GM23248 (cell line): ENCODE results near the gene PLCB1. TPM values are rescaled to one million over a fixed set of nuclear protein-coding genes. Genes with fewer than 3 reads are reported as not detected.
"Not testable (repeated sequence)": the region's sequence is repeated elsewhere in the genome, so short reads cannot be mapped to it uniquely, and the experiment has no call there.

ENCODE experiments used
- DNase-seq: peaks from one replicate; pipeline ENCODE4 v3.0.0-alpha.2; 2015
- H2AFZ ChIP-seq: fragments of 200-600 bp; sonication (generic); 2 replicates; pipeline ENCODE4 v1.6.1; 2016; ENCODE audit warnings: antibody characterized with exemption
- H3F3A ChIP-seq: fragments of 200-600 bp; sonication (generic); 2 replicates; pipeline ENCODE4 v1.6.1; 2016; ENCODE audit warnings: mild to moderate bottlenecking, antibody characterized with exemption, mixed run types; ENCODE audit not compliant: insufficient read depth
- H3K27ac ChIP-seq: fragments of 200-600 bp; sonication (generic); 2 replicates; pipeline ENCODE4 v1.5.1; 2016; ENCODE audit warnings: mild to moderate bottlenecking
- H3K27me3 ChIP-seq: fragments of 200-600 bp; sonication (generic); replicated peaks from 2 replicates; pipeline ENCODE4 v1.6.1; 2016; ENCODE audit warnings: mild to moderate bottlenecking; ENCODE audit not compliant: insufficient read depth
- H3K36me3 ChIP-seq: fragments of 200-600 bp; sonication (generic); 2 replicates; pipeline ENCODE4 v1.6.1; 2016; ENCODE audit warnings: low read depth, mild to moderate bottlenecking
- H3K4me1 ChIP-seq: fragments of 200-600 bp; sonication (generic); 2 replicates; pipeline ENCODE4 v1.6.1; 2016; ENCODE audit warnings: mild to moderate bottlenecking; ENCODE audit not compliant: insufficient read depth
- H3K4me2 ChIP-seq: fragments of 200-600 bp; sonication (generic); one replicate; pipeline ENCODE4 v1.6.1; 2016; ENCODE audit warnings: mild to moderate bottlenecking; ENCODE audit not compliant: unreplicated experiment
- H3K4me3 ChIP-seq: fragments of 200-600 bp; sonication (generic); 2 replicates; pipeline ENCODE4 v1.5.1; 2016; ENCODE audit warnings: mild to moderate bottlenecking
- H3K79me2 ChIP-seq: fragments of 200-600 bp; sonication (generic); 2 replicates; pipeline ENCODE4 v1.6.1; 2016; ENCODE audit warnings: mild to moderate bottlenecking; ENCODE audit not compliant: insufficient read depth
- H3K9ac ChIP-seq: fragments of 200-600 bp; sonication (generic); 2 replicates; pipeline ENCODE4 v1.6.1; 2016; ENCODE audit warnings: mild to moderate bottlenecking
- H3K9me2 ChIP-seq: fragments of 200-600 bp; sonication (generic); 2 replicates; pipeline ENCODE4 v1.6.1; 2016; ENCODE audit warnings: mixed run types, mild to moderate bottlenecking, moderate library complexity; ENCODE audit not compliant: insufficient read depth
- H3K9me3 ChIP-seq: fragments of 200-600 bp; sonication (generic); one replicate; pipeline ENCODE4 v1.6.1; 2017; ENCODE audit warnings: low read depth
- H4K20me1 ChIP-seq: fragments of 200-600 bp; sonication (generic); 2 replicates; pipeline ENCODE4 v1.6.0; 2016; ENCODE audit not compliant: insufficient read depth
- EZH2 ChIP-seq: fragments of 200-600 bp; sonication (generic); IDR thresholded peaks from 2 replicates; pipeline ENCODE4 v1.6.1; 2018; ENCODE audit warnings: antibody characterized with exemption, mild to moderate bottlenecking; ENCODE audit not compliant: insufficient read depth, poor library complexity, severe bottlenecking
- EZH2phosphoT487 ChIP-seq: fragments of 200-600 bp; sonication (generic); IDR thresholded peaks from 2 replicates; pipeline ENCODE4 v1.6.1; 2018; ENCODE audit warnings: antibody characterized with exemption, moderate library complexity, mild to moderate bottlenecking, low read depth; ENCODE audit not compliant: insufficient read depth
- WGBS, 2 experiments: methylation state at CpG; one replicate each; pipeline ENCODE4 v1.1.6; 2015 to 2017; ENCODE audit warnings: low lambda C conversion rate in 2 of 2, low coverage in 1 of 2; ENCODE audit errors: missing lambda C conversion rate in 2 of 2; 5-methylcytosine and 5-hydroxymethylcytosine counted together
- in situ Hi-C: fragments of 300-500 bp; cut with MboI; formaldehyde crosslinking; loops from 2 replicates; pipeline ENCODE4 v1.15.0; 2020
- polyA plus RNA-seq: library from polyadenylated mRNA; unstranded; fragments of >200 nt; fragmentation: Nextera tagmentation; extraction: Ambion mirVana; gene quantifications from 2 replicates; pipeline ENCODE4 v1.2.1, GENCODE V29; 2016
- total RNA-seq: library from RNA; depleted of rRNA; stranded (reverse); fragments of >200 nt; shearing (Covaris generic); gene quantifications from 2 replicates; pipeline ENCODE4 v1.2.3, GENCODE V29; 2014

The PLCB1 gene
- total and polyA plus RNA-seq, 2 experiments from 2014 or later = 3.7 to 12.8 TPM

DNA sequence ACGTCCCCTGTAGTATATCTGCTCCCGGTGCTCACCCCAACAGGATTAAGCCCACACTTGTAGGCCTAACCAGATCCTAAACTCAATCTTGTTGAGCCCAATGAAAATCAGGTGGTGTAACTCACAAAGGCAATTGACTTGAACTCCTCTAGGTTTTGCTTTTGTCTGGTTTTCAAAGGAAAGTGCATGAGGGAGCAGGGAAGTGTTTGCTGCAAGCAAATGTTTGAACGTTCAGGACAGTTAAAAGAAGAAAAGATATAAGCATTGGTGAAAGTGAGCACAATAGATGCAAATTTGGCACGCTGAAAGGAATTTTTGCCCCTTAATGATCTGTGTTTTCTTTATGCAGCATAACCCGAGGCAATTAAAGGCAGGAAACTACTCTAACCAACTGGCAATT is 212.6 kb downstream of the PLCB1 start:
- no peak for DNase-seq
- Histone ChIP-seq H4K20me1 (no peaks in the 10 kb centered on the region), H3K27me3 (no peaks in the 10 kb centered on the region), H3K9me3 (no peaks in the 10 kb centered on the region), H2AFZ (no peak overlapping the region), H3K4me2 (no peak overlapping the region), H3F3A (no peaks in the 10 kb centered on the region), H3K9me2 (no peaks in the 10 kb centered on the region), H3K4me3 (no peak overlapping the region), H3K4me1 (no peaks in the 10 kb centered on the region), H3K36me3 (no peaks in the 10 kb centered on the region), H3K27ac (no peak overlapping the region), H3K9ac (no peak overlapping the region), H3K79me2 (no peaks in the 10 kb centered on the region)
- TF ChIP-seq EZH2phosphoT487 (no peak), EZH2 (no peak)
- in situ Hi-C loops = no loop called here
- 78 to 82% methylated on average over 5 of the region's 5 CpGs for WGBS, 2 experiments

DNA sequence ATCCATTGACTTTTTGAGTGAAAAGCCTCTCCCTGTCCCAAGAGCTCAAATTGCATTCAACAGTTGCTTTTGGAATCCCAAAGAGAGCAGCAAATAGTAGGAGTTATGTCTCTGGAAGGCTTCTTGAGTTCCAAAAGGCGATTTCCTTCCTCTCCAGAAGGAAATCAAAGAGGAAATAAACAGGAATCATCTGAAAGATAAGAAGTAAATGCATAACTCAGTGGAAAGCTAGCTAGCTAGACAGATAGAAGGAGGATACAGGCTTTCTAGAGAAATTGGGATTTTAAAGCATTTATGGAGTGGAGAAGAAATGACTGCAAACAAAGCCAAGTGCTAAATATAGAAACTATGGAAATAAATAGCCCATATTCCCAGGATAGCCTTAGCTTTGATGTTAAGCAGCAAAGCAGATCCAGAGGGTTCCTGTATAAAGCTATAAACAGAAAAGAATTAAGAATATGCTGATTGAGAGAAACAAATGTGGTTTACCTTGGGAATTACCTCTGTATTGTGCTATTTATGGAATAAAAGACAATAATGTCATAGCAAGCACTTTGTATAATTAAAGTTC is 214.7 kb downstream of the PLCB1 start:
- no peak overlapping the region for H3K4me3 ChIP-seq
- no peaks in the 10 kb centered on the region for H3K9me2 ChIP-seq
- TF ChIP-seq EZH2phosphoT487 (no peak), EZH2 (no peak)
- H3K27me3 ChIP-seq = no peaks in the 10 kb centered on the region
- DNase-seq = no peak
- H3K27ac ChIP-seq = no peak overlapping the region
- no peaks in the 10 kb centered on the region for H3K4me1 ChIP-seq
- H3K4me2 ChIP-seq = no peak overlapping the region
- no peaks in the 10 kb centered on the region for H3K9me3 ChIP-seq
- H2AFZ ChIP-seq = no peak overlapping the region
- no peaks in the 10 kb centered on the region for H3F3A ChIP-seq
- no peak overlapping the region for H3K9ac ChIP-seq
- H3K79me2 ChIP-seq = no peaks in the 10 kb centered on the region
- in situ Hi-C loops = no loop called here
- WGBS, 2 experiments = 95% methylated on average over 1 of the region's 1 CpG
- no peaks in the 10 kb centered on the region for H3K36me3 ChIP-seq
- H4K20me1 ChIP-seq = no peaks in the 10 kb centered on the region

DNA sequence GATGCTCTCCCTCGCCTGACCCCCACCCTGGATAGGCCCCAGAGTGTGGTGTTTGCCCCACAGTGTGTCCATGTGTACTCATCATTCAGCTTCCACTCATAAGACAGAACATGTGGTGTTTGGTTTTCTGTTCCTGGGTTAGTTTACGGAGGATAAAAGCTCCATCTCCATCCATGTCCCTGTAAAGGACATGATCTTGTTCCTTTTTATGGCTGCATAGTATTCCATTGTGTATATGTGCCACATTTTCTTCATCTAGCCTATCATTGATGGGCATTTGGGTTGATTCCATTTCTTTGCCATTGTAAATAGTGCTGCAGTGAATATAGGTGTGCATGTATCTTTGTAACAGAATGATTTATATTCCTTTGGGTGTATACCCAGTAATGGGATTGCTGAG is 218.2 kb downstream of the PLCB1 start:
- H4K20me1 ChIP-seq, H3K36me3 ChIP-seq, H2AFZ ChIP-seq, H3K4me1 ChIP-seq, H3K27ac ChIP-seq, H3F3A ChIP-seq, in situ Hi-C loops, H3K79me2 ChIP-seq, H3K9me2 ChIP-seq, H3K4me2 ChIP-seq, H3K9ac ChIP-seq, H3K9me3 ChIP-seq, H3K4me3 ChIP-seq, DNase-seq, H3K27me3 ChIP-seq: not testable (repeated sequence)
- 72 to 82% methylated on average over 2 of the region's 2 CpGs for WGBS, 2 experiments

DNA sequence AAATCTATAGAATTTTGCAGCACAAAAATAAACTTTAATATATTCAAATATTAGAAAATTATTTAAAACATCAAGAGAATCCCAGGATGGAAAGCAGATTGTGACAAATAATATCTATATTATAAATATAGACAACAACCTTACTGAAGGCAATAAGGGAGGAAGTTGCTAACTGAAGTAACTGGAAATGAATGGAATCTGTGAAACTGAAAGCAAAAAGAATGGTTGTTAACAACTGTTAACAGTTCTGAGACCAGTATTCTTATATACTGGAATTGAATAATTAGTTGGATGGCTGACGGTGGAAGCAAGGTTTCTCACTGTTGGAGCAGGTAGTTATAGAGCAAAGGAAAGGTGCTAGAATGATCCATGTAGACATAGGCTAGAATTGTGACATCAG is 220.4 kb downstream of the PLCB1 start:
- in situ Hi-C loops = no loop called here
- Histone ChIP-seq H3K4me2 (no peak overlapping the region), H3K9me2 (no peaks in the 10 kb centered on the region), H3K27ac (no peak overlapping the region), H3K4me3 (no peak overlapping the region), H2AFZ (no peak overlapping the region), H3K9ac (no peak overlapping the region), H3K9me3 (no peaks in the 10 kb centered on the region), H3K36me3 (no peaks in the 10 kb centered on the region), H3K27me3 (no peaks in the 10 kb centered on the region), H3F3A (no peaks in the 10 kb centered on the region), H4K20me1 (no peaks in the 10 kb centered on the region), H3K4me1 (no peaks in the 10 kb centered on the region), H3K79me2 (no peaks in the 10 kb centered on the region)
- DNase-seq = no peak
- TF ChIP-seq EZH2phosphoT487 (no peak), EZH2 (no peak)
- 100% methylated on average over 1 of the region's 1 CpG for WGBS, 2 experiments

DNA sequence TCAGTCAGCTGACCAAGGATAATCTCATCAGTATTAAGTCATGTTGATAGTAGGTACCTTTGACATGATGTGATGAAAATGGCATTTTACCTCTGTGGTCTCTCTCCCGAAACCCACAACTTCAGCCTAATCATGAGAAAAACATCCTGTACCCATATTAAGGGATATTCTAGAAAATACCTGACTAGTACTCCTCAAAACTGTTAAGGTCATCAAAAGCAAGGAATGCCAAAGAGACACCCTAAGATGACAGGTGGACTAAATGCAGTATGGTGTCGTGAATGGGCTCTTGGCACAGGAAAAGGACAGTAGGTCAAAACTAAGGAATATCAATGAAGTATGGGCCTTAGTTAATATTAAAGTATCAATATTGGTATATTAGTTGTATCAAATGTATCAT is 221.4 kb downstream of the PLCB1 start:
- no peak overlapping the region for H3K9ac ChIP-seq
- H3K9me2 ChIP-seq = no peaks in the 10 kb centered on the region
- in situ Hi-C loops = no loop called here
- 88 to 92% methylated on average over 2 of the region's 2 CpGs for WGBS, 2 experiments
- H4K20me1 ChIP-seq = no peaks in the 10 kb centered on the region
- no peak overlapping the region for H3K4me2 ChIP-seq
- no peaks in the 10 kb centered on the region for H3F3A ChIP-seq
- no peaks in the 10 kb centered on the region for H3K9me3 ChIP-seq
- no peak for DNase-seq
- no peaks in the 10 kb centered on the region for H3K79me2 ChIP-seq
- TF ChIP-seq EZH2phosphoT487 (no peak), EZH2 (no peak)
- H2AFZ ChIP-seq = no peak overlapping the region
- H3K4me1 ChIP-seq = no peaks in the 10 kb centered on the region
- no peaks in the 10 kb centered on the region for H3K36me3 ChIP-seq
- no peak overlapping the region for H3K27ac ChIP-seq
- no peaks in the 10 kb centered on the region for H3K27me3 ChIP-seq
- no peak overlapping the region for H3K4me3 ChIP-seq
